ELF-1 (cell line): Measurements from ENCODE around the gene DPP6.
"Not testable (repeated sequence)": the region's sequence is repeated elsewhere in the genome, so short reads cannot be mapped to it uniquely, and the experiment has no call there.

Source experiments
- DNase-seq: peaks from one replicate; pipeline ENCODE4 v3.0.0-alpha.2; 2016; ENCODE audit warnings: low read depth, low spot score

The DPP6 gene

GRCh38 chr7:154148791-154149516 lies 96.8 kb downstream of the DPP6 start:
- DNase-seq, result not testable (repeated sequence)

- not testable (repeated sequence) for DNase-seq
Measured at GRCh38 chr7:154150656-154151055, 98.5 kb downstream of the DPP6 start.

GRCh38 chr7:154151306-154151705 lies 99.1 kb downstream of the DPP6 start:
- not testable (repeated sequence) for DNase-seq

- DNase-seq, result not testable (repeated sequence)
Measured at GRCh38 chr7:154155928-154156327, 103.7 kb downstream of the DPP6 start.

GRCh38 chr7:154162921-154163320 lies 110.7 kb downstream of the DPP6 start:
- DNase-seq, result not testable (repeated sequence)

- not testable (repeated sequence) for DNase-seq
Measured at GRCh38 chr7:154163642-154164041, 111.4 kb downstream of the DPP6 start.

GRCh38 chr7:154167051-154167450 lies 114.9 kb downstream of the DPP6 start:
- DNase-seq, result no peak

GRCh38 chr7:154167807-154168206 lies 115.6 kb downstream of the DPP6 start:
- DNase-seq, result no peak

GRCh38 chr7:154171422-154171821 lies 119.2 kb downstream of the DPP6 start:
- DNase-seq, result peak; percentile 40

- no peak for DNase-seq
Measured at GRCh38 chr7:154172236-154172635, 120.0 kb downstream of the DPP6 start.

GRCh38 chr7:154177584-154177983 lies 125.4 kb downstream of the DPP6 start:
- no peak for DNase-seq

- DNase-seq, result peak; percentile 38
Measured at GRCh38 chr7:154178895-154179294, 126.7 kb downstream of the DPP6 start.

GRCh38 chr7:154183482-154183881 lies 131.3 kb downstream of the DPP6 start:
- peak; percentile 77 for DNase-seq

- DNase-seq, result no peak
Measured at GRCh38 chr7:154183946-154184345, 131.7 kb downstream of the DPP6 start.

- DNase-seq, result no peak
Measured at GRCh38 chr7:154186811-154187210, 134.6 kb downstream of the DPP6 start.

GRCh38 chr7:154188330-154188729 lies 136.1 kb downstream of the DPP6 start:
- no peak for DNase-seq

- no peak for DNase-seq
Measured at GRCh38 chr7:154195266-154195665, 143.1 kb downstream of the DPP6 start.

GRCh38 chr7:154198481-154198880 lies 146.3 kb downstream of the DPP6 start:
- DNase-seq, result no peak

GRCh38 chr7:154200241-154200640 lies 148.0 kb downstream of the DPP6 start:
- DNase-seq, result no peak

GRCh38 chr7:154202002-154202401 lies 149.8 kb downstream of the DPP6 start:
- no peak for DNase-seq

- DNase-seq, result no peak
Measured at GRCh38 chr7:154204046-154204445, 151.8 kb downstream of the DPP6 start.

GRCh38 chr7:154212861-154213260 lies 160.7 kb downstream of the DPP6 start:
- no peak for DNase-seq

GRCh38 chr7:154217688-154218340 lies 165.6 kb downstream of the DPP6 start:
- no peak for DNase-seq
